HepG2 (cell line): ENCODE results near the gene IL33. TPM values are rescaled to one million over a fixed set of nuclear protein-coding genes. Genes with fewer than 3 reads are reported as not detected.

Source experiments
- ARNTL ChIP-seq: sonication (generic); formaldehyde crosslinking; IDR thresholded peaks from 2 replicates; pipeline ENCODE4 v1.4.0; 2020; ENCODE audit warnings: mild to moderate bottlenecking, missing genetic modification reagents
- ATF4 ChIP-seq, 2 experiments: fragments of 450-650 bp in 1 of 2; sonication (generic) in 1 of 2; formaldehyde crosslinking; IDR thresholded peaks; 2 replicates each; pipeline versions ENCODE4 v1.5.0 to v1.8.0; 2020 to 2022; ENCODE audit warnings: mild to moderate bottlenecking in 1 of 2, missing genetic modification reagents in 1 of 2
- IKZF5 ChIP-seq: IDR thresholded peaks from 2 replicates; pipeline ENCODE4 v1.6.1; 2018; ENCODE audit warnings: missing genetic modification reagents, mild to moderate bottlenecking, missing compliant biosample characterization
- ISX ChIP-seq: sonication (generic); formaldehyde crosslinking; conservative IDR thresholded peaks from 2 replicates; pipeline ENCODE4 v1.5.0; 2020; ENCODE audit warnings: missing genetic modification reagents
- KDM5A ChIP-seq: fragments of 200-600 bp; sonication (generic); IDR thresholded peaks from 2 replicates; pipeline ENCODE4 v1.7.0; 2018; ENCODE audit warnings: antibody characterized with exemption, mild to moderate bottlenecking, low read length, borderline replicate concordance
- MTA1 ChIP-seq: sonication (generic); formaldehyde crosslinking; IDR thresholded peaks from 2 replicates; pipeline ENCODE4 v1.4.0; 2020; ENCODE audit warnings: missing genetic modification reagents, mild to moderate bottlenecking, borderline replicate concordance
- MTERF4 ChIP-seq: sonication (generic); formaldehyde crosslinking; IDR thresholded peaks from 2 replicates; pipeline ENCODE4 v1.8.0; 2023; ENCODE audit warnings: mild to moderate bottlenecking, missing genetic modification reagents
- MTF1 ChIP-seq: sonication (generic); formaldehyde crosslinking; IDR thresholded peaks from 2 replicates; pipeline ENCODE4 v1.5.0; 2020; ENCODE audit warnings: missing genetic modification reagents
- NCOA5 ChIP-seq: sonication (generic); formaldehyde crosslinking; IDR thresholded peaks from 2 replicates; pipeline ENCODE4 v1.4.0; 2020; ENCODE audit warnings: missing genetic modification reagents
- NKX3-1 ChIP-seq: sonication (generic); formaldehyde crosslinking; IDR thresholded peaks from 2 replicates; pipeline ENCODE4 v1.5.0; 2020; ENCODE audit warnings: missing genetic modification reagents
- PHF8 ChIP-seq: sonication (generic); formaldehyde crosslinking; IDR thresholded peaks from 2 replicates; pipeline ENCODE4 v1.5.0; 2020; ENCODE audit warnings: missing genetic modification reagents
- PLRG1 ChIP-seq: fragments of 450-650 bp; conservative IDR thresholded peaks from 2 replicates; pipeline ENCODE4 v1.6.1; 2016
- RBAK ChIP-seq: sonication (generic); formaldehyde crosslinking; IDR thresholded peaks from 2 replicates; pipeline ENCODE4 v1.5.1; 2020; ENCODE audit warnings: mild to moderate bottlenecking, missing genetic modification reagents
- RCOR2 ChIP-seq: IDR thresholded peaks from 2 replicates; pipeline ENCODE4 v1.6.1; 2016; ENCODE audit warnings: missing biosample characterization, missing genetic modification reagents
- SIX4 ChIP-seq: sonication (generic); formaldehyde crosslinking; IDR thresholded peaks from 2 replicates; pipeline ENCODE4 v1.4.0; 2020; ENCODE audit warnings: missing genetic modification reagents
- SMYD3 ChIP-seq: sonication (generic); formaldehyde crosslinking; IDR thresholded peaks from 2 replicates; pipeline ENCODE4 v1.8.1; 2023; ENCODE audit warnings: mild to moderate bottlenecking, missing genetic modification reagents
- SYNCRIP ChIP-seq: fragments of 200-400 bp; formaldehyde crosslinking; IDR thresholded peaks from 2 replicates; pipeline ENCODE4 v1.6.1; 2018; ENCODE audit warnings: mild to moderate bottlenecking, low read depth, low read length; ENCODE audit not compliant: insufficient read depth
- XRCC5 ChIP-seq: fragments of 200-400 bp; formaldehyde crosslinking; optimal IDR thresholded peaks from 2 replicates; pipeline ENCODE3; 2017; ENCODE audit warnings: mild to moderate bottlenecking, low read length
- ZNF101 ChIP-seq: sonication (generic); formaldehyde crosslinking; IDR thresholded peaks from 2 replicates; pipeline ENCODE4 v1.4.0; 2020; ENCODE audit warnings: mild to moderate bottlenecking, low read depth, missing genetic modification reagents, borderline replicate concordance
- ZNF556 ChIP-seq: sonication (generic); formaldehyde crosslinking; IDR thresholded peaks from 2 replicates; pipeline ENCODE4 v1.4.0; 2020; ENCODE audit warnings: mild to moderate bottlenecking, missing genetic modification reagents, borderline replicate concordance
- ZNF557 ChIP-seq: sonication (generic); formaldehyde crosslinking; IDR thresholded peaks from 2 replicates; pipeline ENCODE4 v1.4.0; 2020; ENCODE audit warnings: missing genetic modification reagents
- ZNF570 ChIP-seq: sonication (generic); formaldehyde crosslinking; IDR thresholded peaks from 2 replicates; pipeline ENCODE4 v1.4.0; 2020; ENCODE audit warnings: mild to moderate bottlenecking, missing genetic modification reagents, borderline replicate concordance
- ZNF704 ChIP-seq: sonication (generic); formaldehyde crosslinking; IDR thresholded peaks from 2 replicates; pipeline ENCODE4 v1.8.1; 2023; ENCODE audit warnings: mild to moderate bottlenecking, inconsistent platforms, moderate library complexity, missing genetic modification reagents, borderline replicate concordance
- ZNF768 ChIP-seq: sonication (generic); formaldehyde crosslinking; IDR thresholded peaks from 2 replicates; pipeline ENCODE4 v1.4.0; 2020; ENCODE audit warnings: missing genetic modification reagents
- polyA plus RNA-seq, 8 experiments: library from polyadenylated mRNA; depleted of rRNA in 3 of 8; stranded (reverse) in 7 of 8; unstranded in 1 of 8; fragments of >200 nt; fragmentation: Illumina TruSeq in 4 of 8; extraction: Trizol in 4 of 8; gene quantifications; 2 replicates each; pipeline versions ENCODE4 v1.2.1 to v1.2.3, GENCODE V29; 2011 to 2016; ENCODE audit warnings: low read depth in 4 of 8, missing spikeins in 1 of 8, mixed read lengths in 1 of 8; ENCODE audit not compliant: insufficient read depth in 1 of 8
- total RNA-seq, 5 experiments: library from RNA; depleted of rRNA; stranded (reverse); fragments of >200 nt; fragmentation: Illumina TruSeq; extraction: Trizol; gene quantifications; 2 replicates each; pipeline ENCODE4 v1.2.3, GENCODE V29; 2016; ENCODE audit warnings: low read depth in 1 of 5

Gene IL33
- total and polyA plus RNA-seq, 2 of the 13 experiments (the other 11 are each of a cell fraction or from before 2014, with no cell fraction given): 0.05 TPM; not detected in 1

GRCh38 chr9:6239048-6239461, 23.4 kb downstream of the IL33 start (continued):
- TF ChIP-seq MTA1 (CRISPR knock-in tag) (no peak), PLRG1 (no peak), KDM5A (no peak), ZNF557 (CRISPR knock-in tag) (no peak), PHF8 (peak; percentile 17; the same call in 1 of the 2 replicates), NKX3-1 (CRISPR knock-in tag) (no peak), SMYD3 (CRISPR knock-in tag) (no peak), SIX4 (CRISPR knock-in tag) (no peak), ZNF101 (CRISPR knock-in tag) (no peak), IKZF5 (CRISPR knock-in tag) (peak; percentile 46; the same call in 1 of the 2 replicates), MTF1 (CRISPR knock-in tag) (no peak), RCOR2 (peak; percentile 17; the same call in 1 of the 2 replicates), SYNCRIP (no peak), ZNF570 (CRISPR knock-in tag) (no peak), ATF4 (CRISPR knock-in tag; IDR thresholded peaks at IDR 0.05) (no peak), ZNF556 (CRISPR knock-in tag) (no peak; the same call in 1 of the 2 replicates), NCOA5 (CRISPR knock-in tag) (no peak), ZNF768 (CRISPR knock-in tag) (no peak), ZNF704 (CRISPR knock-in tag) (no peak), RBAK (CRISPR knock-in tag) (peak; percentile 54; the same call in 1 of the 2 replicates), ARNTL (CRISPR knock-in tag) (peak; percentile 36; the same call in 1 of the 2 replicates), MTERF4 (CRISPR knock-in tag) (no peak), ISX (no peak), XRCC5 (peak; percentile 11)
